GM10266 (cell line): ENCODE measurements around the gene CD81.

ENCODE experiments used
- DNase-seq: peaks from one replicate; pipeline ENCODE4 v3.0.0; 2012; ENCODE audit errors: extremely low spot score
- TF ChIP-seq, protein P1 (sequence below): IDR thresholded peaks from 2 replicates; pipeline ENCODE4 v1.5.1; 2012; ENCODE audit warnings: mild to moderate bottlenecking, low read depth; ENCODE audit not compliant: control insufficient read depth, insufficient read depth; ENCODE audit errors: missing control alignments

CD81 gene

DNA sequence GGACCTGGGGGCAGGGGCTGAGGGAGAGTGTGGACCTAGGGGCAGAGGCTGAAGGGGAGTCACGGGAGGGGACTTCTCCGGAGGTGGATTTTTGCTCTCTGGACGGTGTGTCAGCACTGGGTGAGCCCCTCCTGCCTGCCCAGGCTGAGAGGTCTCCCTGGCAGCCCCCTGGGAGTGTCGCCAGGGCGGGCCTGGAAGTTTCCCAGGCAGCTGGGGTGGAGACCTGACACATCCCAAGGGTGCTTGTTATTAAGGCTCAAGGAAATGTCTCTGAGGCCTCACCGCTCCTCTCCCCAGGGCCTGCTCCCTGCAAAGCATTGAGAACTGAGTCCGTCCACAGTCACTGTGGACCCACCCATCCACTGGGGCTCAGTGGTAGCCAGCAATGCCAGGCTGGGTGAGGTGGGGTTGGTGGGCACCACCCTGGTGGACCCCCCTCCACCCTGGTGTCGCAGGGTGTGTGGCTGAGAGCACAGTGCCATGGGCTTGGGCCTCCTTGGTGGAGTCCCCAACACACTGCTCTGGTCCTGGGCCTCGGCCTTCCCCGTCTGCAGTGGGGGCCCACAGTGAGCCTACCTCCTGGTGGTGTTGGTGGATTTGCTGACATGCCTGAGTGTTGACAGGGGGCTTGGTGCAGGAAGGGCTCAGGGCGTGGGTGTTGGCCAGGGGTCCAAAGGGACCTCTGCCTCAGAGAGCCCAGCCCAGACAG lies 2.5 kb downstream of the CD81 start:
- no peak for DNase-seq
- TF ChIP-seq, protein P1, sequence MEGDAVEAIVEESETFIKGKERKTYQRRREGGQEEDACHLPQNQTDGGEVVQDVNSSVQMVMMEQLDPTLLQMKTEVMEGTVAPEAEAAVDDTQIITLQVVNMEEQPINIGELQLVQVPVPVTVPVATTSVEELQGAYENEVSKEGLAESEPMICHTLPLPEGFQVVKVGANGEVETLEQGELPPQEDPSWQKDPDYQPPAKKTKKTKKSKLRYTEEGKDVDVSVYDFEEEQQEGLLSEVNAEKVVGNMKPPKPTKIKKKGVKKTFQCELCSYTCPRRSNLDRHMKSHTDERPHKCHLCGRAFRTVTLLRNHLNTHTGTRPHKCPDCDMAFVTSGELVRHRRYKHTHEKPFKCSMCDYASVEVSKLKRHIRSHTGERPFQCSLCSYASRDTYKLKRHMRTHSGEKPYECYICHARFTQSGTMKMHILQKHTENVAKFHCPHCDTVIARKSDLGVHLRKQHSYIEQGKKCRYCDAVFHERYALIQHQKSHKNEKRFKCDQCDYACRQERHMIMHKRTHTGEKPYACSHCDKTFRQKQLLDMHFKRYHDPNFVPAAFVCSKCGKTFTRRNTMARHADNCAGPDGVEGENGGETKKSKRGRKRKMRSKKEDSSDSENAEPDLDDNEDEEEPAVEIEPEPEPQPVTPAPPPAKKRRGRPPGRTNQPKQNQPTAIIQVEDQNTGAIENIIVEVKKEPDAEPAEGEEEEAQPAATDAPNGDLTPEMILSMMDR, result no peak

DNA sequence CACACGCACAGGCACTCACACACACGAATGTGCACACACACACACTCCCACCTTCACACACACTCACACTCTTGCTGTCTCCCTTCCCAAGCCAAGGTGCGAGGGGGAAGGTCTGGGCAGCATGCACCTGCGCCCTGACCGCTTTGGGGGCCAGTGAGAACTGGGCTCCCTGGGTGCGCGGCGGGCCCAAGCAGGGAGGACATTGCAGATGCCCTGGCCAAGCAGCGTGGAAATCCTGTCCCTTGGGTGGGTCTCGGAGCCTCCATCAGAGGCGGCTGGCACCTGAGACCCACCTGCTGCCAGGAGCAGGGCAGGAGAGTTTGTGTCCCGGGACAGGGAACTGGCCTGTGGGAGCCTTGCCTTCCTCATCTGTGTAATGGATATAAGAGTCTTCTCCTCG lies 3.3 kb downstream of the CD81 start:
- no peak for DNase-seq
- TF ChIP-seq, protein P1, result no peak

DNA sequence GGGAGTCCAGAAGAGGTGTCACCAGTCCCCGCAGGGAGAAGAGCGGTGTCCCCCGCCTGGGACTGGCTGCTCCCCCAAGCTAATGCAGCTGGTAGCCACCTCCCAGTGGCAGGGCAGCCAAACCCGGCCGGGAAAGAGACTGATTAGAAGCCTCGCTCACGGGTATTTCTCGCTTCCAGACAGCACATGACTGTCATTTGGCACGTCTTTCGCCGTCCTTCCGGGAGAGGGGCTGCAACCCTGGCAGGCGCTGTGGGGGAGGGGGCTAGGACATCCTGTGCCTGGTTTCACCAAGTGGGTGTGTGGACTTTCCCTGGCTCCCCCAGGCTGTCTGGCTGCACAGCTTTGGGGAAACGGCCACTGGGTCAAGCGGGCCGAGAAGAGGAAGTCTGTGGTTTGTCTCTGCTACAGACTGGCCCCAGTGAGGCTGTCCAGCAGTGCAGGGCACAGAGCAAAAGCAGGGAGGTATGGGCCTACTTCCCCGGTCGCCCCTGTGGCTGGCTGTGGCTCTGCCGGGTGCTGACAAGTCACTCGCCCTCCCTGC lies 3.8 kb downstream of the CD81 start:
- DNase-seq, result no peak
- TF ChIP-seq, protein P1, result no peak

DNA sequence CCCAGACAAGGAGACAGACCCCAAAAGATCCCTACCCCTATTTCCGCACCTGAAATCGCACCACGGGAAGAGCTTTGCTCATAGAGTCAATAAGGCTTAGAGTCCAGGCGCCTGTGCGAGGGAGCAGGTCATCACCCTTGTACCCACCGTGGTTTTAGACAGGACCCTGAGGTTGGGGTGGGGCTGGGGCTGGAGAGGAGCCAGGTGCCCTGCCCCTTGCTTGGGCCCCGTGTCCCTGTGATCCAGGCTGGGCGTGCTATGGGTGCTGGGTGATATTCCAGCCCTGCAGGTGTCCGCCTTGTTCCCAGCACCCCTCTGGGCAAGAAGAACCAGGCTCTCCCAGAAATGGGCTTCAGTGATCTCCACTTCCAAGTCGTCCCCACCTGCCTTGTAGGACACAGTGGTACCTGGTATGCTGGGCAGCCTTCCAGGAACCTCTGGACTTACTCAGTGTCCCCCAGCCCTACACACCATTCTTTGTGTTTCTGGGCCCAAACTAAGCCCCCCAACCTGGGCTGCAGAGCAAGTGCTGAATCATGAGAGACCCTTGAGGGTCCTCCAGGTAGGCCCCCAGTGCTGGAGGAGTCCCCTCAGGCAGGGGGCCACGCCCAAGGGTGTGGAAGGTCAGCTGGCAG lies 4.5 kb downstream of the CD81 start:
- no peak for DNase-seq
- TF ChIP-seq, protein P1, result no peak

DNA sequence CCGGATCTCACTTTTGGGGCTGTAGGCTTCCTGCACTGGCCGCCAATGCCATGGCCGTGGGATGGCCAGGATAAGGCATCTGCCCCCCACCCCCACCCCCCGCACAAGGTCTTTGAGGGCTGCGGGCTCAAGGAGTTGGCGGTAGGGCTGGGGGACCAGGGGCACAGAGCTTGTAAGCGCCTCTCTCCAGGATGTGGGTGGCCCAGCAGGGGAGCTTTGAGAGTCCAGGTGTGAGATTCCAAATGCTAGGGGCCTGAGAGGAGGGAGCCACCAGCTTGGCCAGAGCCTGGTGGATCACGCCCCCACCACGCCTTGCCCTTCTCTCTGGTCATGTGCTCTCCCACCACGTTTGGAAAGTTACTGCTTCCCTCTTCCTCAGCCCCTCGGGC lies 5.0 kb downstream of the CD81 start:
- TF ChIP-seq, protein P1, result no peak
- no peak for DNase-seq

DNA sequence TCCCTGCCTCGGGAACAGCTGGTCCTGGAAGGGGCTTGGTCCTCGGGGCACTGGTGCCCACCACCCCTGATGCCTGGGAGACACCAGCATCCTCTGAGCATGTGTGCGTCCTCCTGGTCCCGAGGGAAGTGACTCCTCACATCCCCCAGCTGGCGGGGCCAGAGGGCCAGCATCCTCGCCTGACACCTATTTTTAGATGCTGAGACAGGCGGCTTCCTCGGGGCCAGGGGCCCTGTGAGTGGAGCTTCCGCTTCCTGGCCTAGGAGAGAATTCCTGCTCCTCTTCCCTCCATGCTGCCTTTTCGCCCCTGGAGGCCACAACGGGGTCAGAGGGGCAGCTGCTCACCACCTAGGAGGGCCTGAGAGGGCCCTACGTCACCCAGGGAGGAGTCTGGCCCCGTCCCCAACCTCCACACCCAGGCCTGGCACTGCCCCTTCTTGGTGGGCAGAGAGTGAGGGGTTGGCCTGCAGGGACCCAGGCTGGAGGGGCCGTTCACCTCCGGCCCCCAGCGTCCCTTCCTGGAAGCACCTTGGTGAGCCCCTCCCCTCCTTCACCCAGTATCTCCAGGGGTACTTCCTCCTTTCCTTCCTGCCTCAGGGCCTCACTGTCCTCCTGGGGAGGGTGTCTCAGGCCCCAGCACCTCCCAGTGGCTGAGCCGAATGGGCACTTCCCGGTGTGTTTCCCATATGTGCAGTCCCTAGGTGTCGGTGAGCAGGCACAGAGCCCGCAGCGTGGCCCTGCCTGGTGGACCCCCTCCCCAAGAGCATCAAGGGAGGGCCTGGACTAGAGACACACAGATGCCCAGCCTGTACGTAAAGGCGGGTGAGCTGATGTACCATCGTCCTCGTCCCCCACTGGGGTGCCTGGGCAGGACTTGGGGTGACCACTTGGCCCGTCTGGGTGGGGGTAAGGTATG lies 6.1 kb downstream of the CD81 start:
- TF ChIP-seq, protein P1, result peak; percentile 12
- DNase-seq, result no peak
